ENCODE measurements around the gene SCIMP. TPM values are rescaled to one million over a fixed set of nuclear protein-coding genes. Genes with fewer than 3 reads are reported as not detected.

The SCIMP gene
- total and polyA plus RNA-seq, 9 of the 15 experiments (the other 6 are each of a cell fraction or from before 2014, with no cell fraction given) = 0.01 to 0.11 (median 0.04) TPM; not detected in 6

DNA sequence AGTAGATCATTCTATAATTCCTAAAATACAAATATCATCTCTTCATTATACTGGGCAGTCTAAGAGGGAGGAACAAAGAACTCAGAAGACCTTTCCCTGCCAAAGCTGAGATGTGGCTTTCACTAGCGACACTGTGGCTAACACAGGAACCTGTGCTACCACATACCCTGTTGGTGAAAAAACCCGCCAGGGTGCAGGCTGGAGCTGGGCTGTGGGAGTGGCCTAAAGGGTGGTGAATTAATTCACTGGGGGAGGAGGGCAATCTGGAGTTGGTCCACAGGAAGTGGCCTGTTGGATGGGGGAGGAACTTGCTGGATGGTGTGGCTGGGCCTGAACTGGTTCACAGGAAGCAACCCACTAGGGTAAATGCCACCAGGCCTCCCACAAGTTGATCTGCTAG, 50.4 kb downstream of the SCIMP start:
- POLR2A ChIA-PET = no interaction called here
- 89% methylated on average over 2 of the region's 2 CpGs for WGBS (ENCODE audit: insufficient coverage, low coverage, missing lambda C conversion rate)

More for the DNA sequence above, 50.4 kb downstream of the SCIMP start:
- in situ Hi-C loops (cut with MboI) (no loop called here), intact Hi-C loops (cut with micrococcal nuclease) (loop anchor here (10.0 kb wide), 1 partner anchor 79 kb away; no protein-coding TSS in a partner anchor)
- DNase-seq (ENCODE audit: extremely low read depth in 1 of 4, low spot score in 3 of 4) (no peak), ATAC-seq (no peak), FAIRE-seq (no peak)
- CTCF ChIA-PET (ENCODE audit: low intra/inter-chr PET ratio) = no interaction called here
- Histone ChIP-seq H3K9me1 (ENCODE audit: control insufficient read depth, insufficient read depth, low read length) (no peaks in the 10 kb centered on the region), H3K27me3 (ENCODE audit: control insufficient read depth in 2 of 2, insufficient read depth in 2 of 2, low read length in 2 of 2) (no peaks in the 10 kb centered on the region), H3K79me2 (ENCODE audit: control insufficient read depth, insufficient read depth, low read length) (no peaks in the 10 kb centered on the region), H3K4me1 (replicated peaks in 1 of 2; ENCODE audit: control insufficient read depth in 2 of 2, insufficient read depth in 2 of 2, low read length in 2 of 2) (no peaks in the 10 kb centered on the region), H2AFZ (ENCODE audit: low read depth, low read length) (no peak overlapping the region), H3K4me2 (ENCODE audit: insufficient read depth, low read length) (no peak overlapping the region), H3K4me3 (no peak overlapping the region), H3K27ac (ENCODE audit: extremely low read depth, low read depth, low read length) (no peak overlapping the region), H4K20me1 (replicated peaks; ENCODE audit: control insufficient read depth, insufficient read depth, low read length) (no peaks in the 10 kb centered on the region), H3K36me3 (ENCODE audit: control insufficient read depth, insufficient read depth, low read length) (no peaks in the 10 kb centered on the region), H3K9ac (ENCODE audit: insufficient read depth in 1 of 2, low read depth in 2 of 2, low read length in 2 of 2) (no peak overlapping the region), H3K9me3 (replicated peaks; ENCODE audit: control insufficient read depth, insufficient read depth, low read depth, low read length) (peaks cover 27% of the 10 kb centered on the region)
- BruUV-seq (replicated peaks) = no TSS peak
- TF ChIP-seq CREM (IDR thresholded peaks at IDR 0.05; ENCODE audit: low read depth) (no peak), GABPA (tag; conservative IDR thresholded peaks at IDR 0.05; ENCODE audit: low read depth) (no peak)
- TF ChIP-seq, protein P1, sequence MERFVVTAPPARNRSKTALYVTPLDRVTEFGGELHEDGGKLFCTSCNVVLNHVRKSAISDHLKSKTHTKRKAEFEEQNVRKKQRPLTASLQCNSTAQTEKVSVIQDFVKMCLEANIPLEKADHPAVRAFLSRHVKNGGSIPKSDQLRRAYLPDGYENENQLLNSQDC (CRISPR knock-in tag; IDR thresholded peaks at IDR 0.05) = no peak
- TF ChIP-seq, protein P2, sequence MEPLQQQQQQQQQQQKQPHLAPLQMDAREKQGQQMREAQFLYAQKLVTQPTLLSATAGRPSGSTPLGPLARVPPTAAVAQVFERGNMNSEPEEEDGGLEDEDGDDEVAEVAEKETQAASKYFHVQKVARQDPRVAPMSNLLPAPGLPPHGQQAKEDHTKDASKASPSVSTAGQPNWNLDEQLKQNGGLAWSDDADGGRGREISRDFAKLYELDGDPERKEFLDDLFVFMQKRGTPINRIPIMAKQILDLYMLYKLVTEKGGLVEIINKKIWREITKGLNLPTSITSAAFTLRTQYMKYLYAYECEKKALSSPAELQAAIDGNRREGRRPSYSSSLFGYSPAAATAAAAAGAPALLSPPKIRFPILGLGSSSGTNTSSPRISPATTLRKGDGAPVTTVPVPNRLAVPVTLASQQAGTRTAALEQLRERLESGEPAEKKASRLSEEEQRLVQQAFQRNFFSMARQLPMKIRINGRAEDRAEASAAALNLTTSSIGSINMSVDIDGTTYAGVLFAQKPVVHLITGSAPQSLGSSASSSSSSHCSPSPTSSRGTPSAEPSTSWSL (CRISPR knock-in tag; IDR thresholded peaks at IDR 0.05; ENCODE audit: borderline replicate concordance) = no peak
- TF ChIP-seq, protein P3, sequence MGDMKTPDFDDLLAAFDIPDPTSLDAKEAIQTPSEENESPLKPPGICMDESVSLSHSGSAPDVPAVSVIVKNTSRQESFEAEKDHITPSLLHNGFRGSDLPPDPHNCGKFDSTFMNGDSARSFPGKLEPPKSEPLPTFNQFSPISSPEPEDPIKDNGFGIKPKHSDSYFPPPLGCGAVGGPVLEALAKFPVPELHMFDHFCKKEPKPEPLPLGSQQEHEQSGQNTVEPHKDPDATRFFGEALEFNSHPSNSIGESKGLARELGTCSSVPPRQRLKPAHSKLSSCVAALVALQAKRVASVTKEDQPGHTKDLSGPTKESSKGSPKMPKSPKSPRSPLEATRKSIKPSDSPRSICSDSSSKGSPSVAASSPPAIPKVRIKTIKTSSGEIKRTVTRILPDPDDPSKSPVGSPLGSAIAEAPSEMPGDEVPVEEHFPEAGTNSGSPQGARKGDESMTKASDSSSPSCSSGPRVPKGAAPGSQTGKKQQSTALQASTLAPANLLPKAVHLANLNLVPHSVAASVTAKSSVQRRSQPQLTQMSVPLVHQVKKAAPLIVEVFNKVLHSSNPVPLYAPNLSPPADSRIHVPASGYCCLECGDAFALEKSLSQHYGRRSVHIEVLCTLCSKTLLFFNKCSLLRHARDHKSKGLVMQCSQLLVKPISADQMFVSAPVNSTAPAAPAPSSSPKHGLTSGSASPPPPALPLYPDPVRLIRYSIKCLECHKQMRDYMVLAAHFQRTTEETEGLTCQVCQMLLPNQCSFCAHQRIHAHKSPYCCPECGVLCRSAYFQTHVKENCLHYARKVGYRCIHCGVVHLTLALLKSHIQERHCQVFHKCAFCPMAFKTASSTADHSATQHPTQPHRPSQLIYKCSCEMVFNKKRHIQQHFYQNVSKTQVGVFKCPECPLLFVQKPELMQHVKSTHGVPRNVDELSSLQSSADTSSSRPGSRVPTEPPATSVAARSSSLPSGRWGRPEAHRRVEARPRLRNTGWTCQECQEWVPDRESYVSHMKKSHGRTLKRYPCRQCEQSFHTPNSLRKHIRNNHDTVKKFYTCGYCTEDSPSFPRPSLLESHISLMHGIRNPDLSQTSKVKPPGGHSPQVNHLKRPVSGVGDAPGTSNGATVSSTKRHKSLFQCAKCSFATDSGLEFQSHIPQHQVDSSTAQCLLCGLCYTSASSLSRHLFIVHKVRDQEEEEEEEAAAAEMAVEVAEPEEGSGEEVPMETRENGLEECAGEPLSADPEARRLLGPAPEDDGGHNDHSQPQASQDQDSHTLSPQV (IDR thresholded peaks at IDR 0.05) = no peak
